Keratinocyte (primary cell): Measurements from ENCODE around the gene PCK1.

Source experiments
- CTCF ChIP-seq, 3 experiments: IDR thresholded peaks in 1 of 3; conservative IDR thresholded peaks in 1 of 3; optimal IDR thresholded peaks in 1 of 3; 2 replicates in 2 of 3; 3 replicates in 1 of 3; pipeline versions ENCODE3 to v1.5.1; 2011; ENCODE audit warnings: low read length in 3 of 3, mild to moderate bottlenecking in 3 of 3, moderate library complexity in 2 of 3, control low read depth in 1 of 3, inconsistent platforms in 1 of 3; ENCODE audit not compliant: insufficient read depth in 2 of 3; ENCODE audit errors: extremely low read depth in 1 of 3
- EZH2 ChIP-seq: IDR thresholded peaks from one replicate; pipeline ENCODE4 v1.6.1; 2012; ENCODE audit warnings: inconsistent platforms, mild to moderate bottlenecking, low read length, moderate library complexity

- TF ChIP-seq CTCF (optimal IDR thresholded peaks at IDR 0.05 in 1 of 3, IDR thresholded peaks at IDR 0.05 in 1 of 3, conservative IDR thresholded peaks at IDR 0.05 in 1 of 3; ENCODE audit: extremely low read depth in 1 of 3, insufficient read depth in 2 of 3, low read length in 3 of 3), result no peak
- TF ChIP-seq EZH2, result no peak
These were observed 8.4 kb upstream of the PCK1 start for GRCh38 chr20:57552471-57552870.
